Loucy (cell line): Measurements from ENCODE around the gene VPS8.
"Not testable (repeated sequence)": the region's sequence is repeated elsewhere in the genome, so short reads cannot be mapped to it uniquely, and the experiment has no call there.

ENCODE experiments used
- H2AFZ ChIP-seq: fragments of 200-600 bp; sonication (generic); 2 replicates; pipeline ENCODE4 v1.6.0; 2016; ENCODE audit warnings: antibody characterized with exemption, mild to moderate bottlenecking, low read length, moderate library complexity
- H3F3A ChIP-seq: fragments of 200-600 bp; 2 replicates; pipeline ENCODE4 v1.6.0; 2016; ENCODE audit warnings: antibody characterized with exemption, low read depth, mild to moderate bottlenecking
- H3K27me3 ChIP-seq: fragments of 200-600 bp; sonication (generic); 2 replicates; pipeline ENCODE4 v1.6.1; 2014; ENCODE audit warnings: low read length, mild to moderate bottlenecking; ENCODE audit not compliant: insufficient read depth, poor library complexity, severe bottlenecking
- H3K36me3 ChIP-seq: fragments of 200-600 bp; sonication (generic); 2 replicates; pipeline ENCODE4 v1.6.1; 2016; ENCODE audit warnings: low read length; ENCODE audit not compliant: insufficient read depth
- H3K4me1 ChIP-seq: fragments of 200-600 bp; sonication (generic); 2 replicates; pipeline ENCODE4 v1.5.1; 2014; ENCODE audit warnings: low read length, mild to moderate bottlenecking; ENCODE audit not compliant: insufficient read depth, poor library complexity, severe bottlenecking
- H3K4me2 ChIP-seq: fragments of 200-600 bp; sonication (generic); 2 replicates; pipeline ENCODE4 v1.6.0; 2014; ENCODE audit warnings: antibody characterized with exemption, low read length, low read depth, mild to moderate bottlenecking; ENCODE audit not compliant: poor library complexity, severe bottlenecking
- H3K4me3 ChIP-seq: fragments of 200-600 bp; sonication (generic); 2 replicates; pipeline ENCODE4 v1.5.1; 2014; ENCODE audit warnings: low read length, mild to moderate bottlenecking, mixed read lengths; ENCODE audit not compliant: poor library complexity, severe bottlenecking
- H3K79me2 ChIP-seq: fragments of 200-600 bp; sonication (generic); 2 replicates; pipeline ENCODE4 v1.6.1; 2014; ENCODE audit warnings: low read length; ENCODE audit not compliant: insufficient read depth
- H3K9ac ChIP-seq: fragments of 200-600 bp; sonication (generic); 2 replicates; pipeline ENCODE4 v1.6.0; 2014; ENCODE audit warnings: mild to moderate bottlenecking, low read depth, low read length, moderate library complexity; ENCODE audit not compliant: poor library complexity, severe bottlenecking
- H3K9me2 ChIP-seq: fragments of 200-600 bp; sonication (generic); replicated peaks from 2 replicates; pipeline ENCODE4 v1.6.1; 2016; ENCODE audit warnings: low read depth, low read length, mixed read lengths
- H3K9me3 ChIP-seq: fragments of 200-600 bp; sonication (generic); 2 replicates; pipeline ENCODE4 v1.6.1; 2014; ENCODE audit warnings: mild to moderate bottlenecking, antibody characterized with exemption, low read length, low read depth; ENCODE audit not compliant: insufficient read depth
- H4K20me1 ChIP-seq: fragments of 200-600 bp; sonication (generic); 2 replicates; pipeline ENCODE4 v1.6.0; 2014; ENCODE audit warnings: antibody characterized with exemption, low read length, mild to moderate bottlenecking; ENCODE audit not compliant: insufficient read depth, poor library complexity, severe bottlenecking
- CTCF ChIP-seq: fragments of 200-600 bp; sonication (generic); conservative IDR thresholded peaks from 2 replicates; pipeline ENCODE4 v1.5.1; 2014; ENCODE audit warnings: mild to moderate bottlenecking, antibody characterized with exemption, low read length
- EZH2phosphoT487 ChIP-seq: fragments of 200-600 bp; IDR thresholded peaks from 2 replicates; pipeline ENCODE4 v1.6.1; 2018; ENCODE audit warnings: antibody characterized with exemption, mild to moderate bottlenecking, moderate library complexity, borderline replicate concordance

The VPS8 gene

GRCh38 chr3:185017996-185018395 is 206.0 kb downstream of the VPS8 start:
- H3K9me2 ChIP-seq, H3K36me3 ChIP-seq: not testable (repeated sequence)

DNA sequence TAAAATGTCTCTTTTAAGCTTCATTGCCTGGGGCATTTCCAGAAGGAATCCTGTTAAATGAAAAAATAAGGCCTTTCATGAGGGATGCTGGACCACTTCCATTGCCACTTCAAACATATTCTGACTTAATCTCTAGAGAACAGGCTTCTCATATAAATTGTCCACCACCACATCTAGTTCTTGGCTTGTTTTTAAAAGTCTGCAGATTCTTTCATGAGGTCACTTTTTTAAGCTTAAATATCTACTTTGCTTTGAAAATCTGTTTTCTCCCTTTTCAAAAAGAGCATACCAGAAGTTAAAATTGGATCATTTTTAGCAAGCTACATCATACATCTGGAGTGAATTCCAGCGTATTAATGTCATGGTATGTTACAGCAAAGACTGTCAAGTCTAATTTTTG is 209.3 kb downstream of the VPS8 start:
- Histone ChIP-seq H3F3A (peaks cover 7% of the 10 kb centered on the region), H3K9ac (no peak overlapping the region), H3K4me2 (no peak overlapping the region), H3K4me3 (no peak overlapping the region), H3K9me3 (peaks cover 4% of the 10 kb centered on the region; the same call in 1 of the 2 replicates), H3K27me3 (no peaks in the 10 kb centered on the region), H3K4me1 (peaks cover 26% of the 10 kb centered on the region), H3K9me2 (no peaks in the 10 kb centered on the region), H4K20me1 (no peaks in the 10 kb centered on the region), H2AFZ (no peak overlapping the region), H3K36me3 (peaks cover 8% of the 10 kb centered on the region; the same call in 1 of the 2 replicates), H3K79me2 (no peaks in the 10 kb centered on the region)
- TF ChIP-seq EZH2phosphoT487 = no peak
- TF ChIP-seq CTCF = no peak

More at GRCh38 chr3:185017996-185018395, 206.0 kb downstream of the VPS8 start:
- not testable (repeated sequence) for H3F3A ChIP-seq, H2AFZ ChIP-seq, H4K20me1 ChIP-seq, H3K4me3 ChIP-seq, H3K9ac ChIP-seq, H3K79me2 ChIP-seq, H3K4me1 ChIP-seq, H3K4me2 ChIP-seq, H3K9me3 ChIP-seq, H3K27me3 ChIP-seq

DNA sequence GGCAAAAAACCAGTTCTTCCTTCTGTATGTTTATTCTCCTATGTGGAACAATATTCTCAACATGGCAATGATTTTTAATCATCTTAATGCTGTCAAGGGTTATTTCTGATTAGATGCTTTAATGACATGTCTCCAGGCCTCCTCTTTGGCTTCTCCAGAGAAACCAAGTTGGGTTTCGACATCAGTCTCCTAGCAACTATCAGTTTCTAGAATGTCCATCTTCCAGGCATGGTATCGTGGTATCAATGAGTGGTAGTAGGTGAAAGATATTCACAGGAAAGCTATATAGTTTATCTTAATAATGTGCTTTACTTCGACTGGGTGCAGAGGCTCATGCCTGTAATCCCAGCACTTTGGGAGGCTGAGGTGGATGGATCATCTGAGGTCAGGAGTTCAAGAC is 212.4 kb downstream of the VPS8 start:
- H4K20me1 ChIP-seq = no peaks in the 10 kb centered on the region
- no peaks in the 10 kb centered on the region for H3K27me3 ChIP-seq
- H3K79me2 ChIP-seq = no peaks in the 10 kb centered on the region
- H3K9me3 ChIP-seq = no peaks in the 10 kb centered on the region
- peaks cover 7% of the 10 kb centered on the region for H3F3A ChIP-seq
- no peak overlapping the region for H2AFZ ChIP-seq
- peaks cover 32% of the 10 kb centered on the region for H3K4me1 ChIP-seq
- H3K4me3 ChIP-seq = peak overlapping the region; percentile 47
- peak overlapping the region; percentile 64 for H3K4me2 ChIP-seq
- peak overlapping the region; percentile 52 for H3K9ac ChIP-seq
- peaks cover 7% of the 10 kb centered on the region; the same call in 1 of the 2 replicates for H3K36me3 ChIP-seq
- TF ChIP-seq EZH2phosphoT487 = no peak
- TF ChIP-seq CTCF = no peak
- H3K9me2 ChIP-seq = no peaks in the 10 kb centered on the region

- Histone ChIP-seq H3K27me3 (no peaks in the 10 kb centered on the region), H3K9ac (peak overlapping the region; percentile 52), H3K4me1 (peaks cover 32% of the 10 kb centered on the region), H2AFZ (no peak overlapping the region), H3K36me3 (peaks cover 4% of the 10 kb centered on the region; the same call in 1 of the 2 replicates), H3K79me2 (no peaks in the 10 kb centered on the region), H3F3A (peaks cover 7% of the 10 kb centered on the region), H3K9me2 (no peaks in the 10 kb centered on the region), H3K4me3 (peak overlapping the region; percentile 47), H4K20me1 (no peaks in the 10 kb centered on the region), H3K9me3 (no peaks in the 10 kb centered on the region), H3K4me2 (peak overlapping the region; percentile 64)
- TF ChIP-seq EZH2phosphoT487 = no peak
- TF ChIP-seq CTCF = no peak
These were observed 213.0 kb downstream of the VPS8 start for GRCh38 chr3:185024966-185025365.
